ENCODE results near the gene AK8. TPM values are rescaled to one million over a fixed set of nuclear protein-coding genes. Genes with fewer than 3 reads are reported as not detected.

Gene AK8
- total and polyA plus RNA-seq, 9 of the 15 experiments (the other 6 are each of a cell fraction or from before 2014, with no cell fraction given) = 0.06 to 0.37 TPM; not detected in 7

DNA sequence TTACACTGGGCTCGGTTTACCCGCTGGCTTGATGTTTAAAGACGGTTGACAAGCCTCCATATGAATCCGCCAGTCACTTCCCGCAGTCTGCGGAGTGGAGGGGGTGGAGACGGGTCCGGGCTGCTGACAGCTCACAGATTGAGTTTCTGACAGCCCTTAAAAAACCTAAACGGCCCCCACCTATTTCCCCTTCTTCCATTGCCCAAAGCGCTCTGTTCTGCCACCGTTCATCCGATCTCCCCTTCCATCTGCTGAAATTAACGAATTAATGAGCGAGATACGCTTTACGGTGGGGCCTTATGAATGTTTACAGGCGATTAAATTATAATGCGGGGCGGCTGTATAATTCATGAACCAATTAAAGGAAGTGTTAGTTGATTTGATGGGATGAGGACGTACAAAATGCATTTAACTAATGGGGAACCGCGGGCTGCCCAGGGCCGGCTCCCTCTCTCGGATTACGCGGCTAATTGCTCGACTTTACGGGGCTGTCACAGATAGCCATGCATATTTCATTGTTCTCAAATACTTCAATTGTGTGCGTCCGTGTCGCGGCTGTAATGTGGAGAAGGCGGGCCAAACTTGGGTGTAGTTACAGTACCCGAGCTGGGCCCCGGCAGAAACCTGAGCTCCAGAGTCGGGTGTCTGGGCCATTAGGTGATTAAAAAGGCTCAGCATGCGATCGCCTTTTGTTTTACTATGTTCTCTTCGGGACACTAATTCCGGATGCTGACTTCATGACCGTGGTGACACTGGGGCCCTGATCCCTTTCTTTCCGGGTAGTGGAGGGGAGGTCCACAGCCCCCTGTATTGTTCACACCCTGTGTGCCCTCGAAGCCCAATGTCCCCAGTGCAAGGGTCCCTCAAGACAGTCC lies 133.0 kb downstream of the AK8 start:
- TF ChIP-seq RBFOX2 (IDR thresholded peaks at IDR 0.05; ENCODE audit: low read depth, low read length) (no peak), ZBTB33 (CRISPR knock-in tag; IDR thresholded peaks at IDR 0.05) (no peak), ZNF175 (CRISPR knock-in tag; IDR thresholded peaks at IDR 0.05; ENCODE audit: low read depth) (no peak), FIP1L1 (IDR thresholded peaks at IDR 0.05; ENCODE audit: low read depth, low read length, poor library complexity, severe bottlenecking) (no peak), SFPQ (IDR thresholded peaks at IDR 0.05; ENCODE audit: low read depth, low read length) (no peak), SRSF3 (IDR thresholded peaks at IDR 0.05; ENCODE audit: insufficient read depth, low read length) (no peak), PCBP2 (IDR thresholded peaks at IDR 0.05; ENCODE audit: low read depth, low read length, poor library complexity, severe bottlenecking) (no peak), ZNF316 (IDR thresholded peaks at IDR 0.05) (no peak), RBM25 (IDR thresholded peaks at IDR 0.05; ENCODE audit: low read depth, low read length, severe bottlenecking) (no peak), ZNF146 (CRISPR knock-in tag; IDR thresholded peaks at IDR 0.05; ENCODE audit: unreplicated experiment) (no peak), SIX5 (IDR thresholded peaks at IDR 0.05; ENCODE audit: borderline replicate concordance in 1 of 2, insufficient read depth in 1 of 2, low read depth in 1 of 2, low read length in 2 of 2) (no peak), TSC22D4 (tag; IDR thresholded peaks at IDR 0.05) (no peak), TBL1XR1 (IDR thresholded peaks at IDR 0.05; ENCODE audit: low read length in 2 of 2) (no peak), SMARCE1 (IDR thresholded peaks at IDR 0.05) (no peak), ZNF583 (CRISPR knock-in tag; IDR thresholded peaks at IDR 0.05) (no peak)
- no peak overlapping the region for H3K4me3 ChIP-seq
- H4K20me1 ChIP-seq (replicated peaks; ENCODE audit: control insufficient read depth, insufficient read depth, low read length) = peaks cover 10% of the 10 kb centered on the region; the same call in 1 of the 2 replicates
- no peak overlapping the region for H3K9ac ChIP-seq (ENCODE audit: insufficient read depth in 1 of 2, low read depth in 2 of 2, low read length in 2 of 2)
- ChIA-PET CTCF (ENCODE audit: low intra/inter-chr PET ratio) (no interaction called here), POLR2A (no interaction called here)
- no peak overlapping the region for H3K4me2 ChIP-seq (ENCODE audit: insufficient read depth, low read length)
- H3K27me3 ChIP-seq (ENCODE audit: control insufficient read depth in 2 of 2, insufficient read depth in 2 of 2, low read length in 2 of 2) = peaks cover 81 to 84% of the 10 kb centered on the region in 2 experiments
- H3K4me1 ChIP-seq (replicated peaks in 1 of 2; ENCODE audit: control insufficient read depth in 2 of 2, insufficient read depth in 2 of 2, low read length in 2 of 2) = no peaks in the 10 kb centered on the region
- peaks cover 3% of the 10 kb centered on the region for H3K9me1 ChIP-seq (ENCODE audit: control insufficient read depth, insufficient read depth, low read length)
- no peaks in the 10 kb centered on the region for H3K36me3 ChIP-seq (ENCODE audit: control insufficient read depth, insufficient read depth, low read length)
- ATAC-seq (peak; percentile 38; the same call in 1 of the 3 replicates), DNase-seq (ENCODE audit: extremely low read depth in 1 of 4, low spot score in 3 of 4) (no peak), FAIRE-seq (no peak)
- 11% methylated on average over 43 of the region's 43 CpGs for WGBS (ENCODE audit: insufficient coverage, low coverage, missing lambda C conversion rate)
- H3K9me3 ChIP-seq (replicated peaks; ENCODE audit: control insufficient read depth, insufficient read depth, low read depth, low read length) = no peaks in the 10 kb centered on the region
- H2AFZ ChIP-seq (ENCODE audit: low read depth, low read length) = no peak overlapping the region
- no peaks in the 10 kb centered on the region for H3K79me2 ChIP-seq (ENCODE audit: control insufficient read depth, insufficient read depth, low read length)
- in situ Hi-C loops (cut with MboI) = no loop called here
- no peak overlapping the region for H3K27ac ChIP-seq (ENCODE audit: extremely low read depth, low read depth, low read length)
- no TSS peak for BruUV-seq (replicated peaks)
- intact Hi-C loops (cut with micrococcal nuclease) = no loop called here

Measured in K562 (cell line).